HG02970 (cell line): Measurements from ENCODE around the gene ARHGEF19.
"Not testable (repeated sequence)": the region's sequence is repeated elsewhere in the genome, so short reads cannot be mapped to it uniquely, and the experiment has no call there.

Experiments used
- ATAC-seq: cut with Tn5 transposase; IDR thresholded peaks from one replicate; pipeline ENCODE4 v1.9.1; 2021; ENCODE audit warnings: mild to moderate bottlenecking, moderate library complexity, moderate number of reproducible peaks; ENCODE audit not compliant: unreplicated experiment, low FRiP score

Gene ARHGEF19

DNA sequence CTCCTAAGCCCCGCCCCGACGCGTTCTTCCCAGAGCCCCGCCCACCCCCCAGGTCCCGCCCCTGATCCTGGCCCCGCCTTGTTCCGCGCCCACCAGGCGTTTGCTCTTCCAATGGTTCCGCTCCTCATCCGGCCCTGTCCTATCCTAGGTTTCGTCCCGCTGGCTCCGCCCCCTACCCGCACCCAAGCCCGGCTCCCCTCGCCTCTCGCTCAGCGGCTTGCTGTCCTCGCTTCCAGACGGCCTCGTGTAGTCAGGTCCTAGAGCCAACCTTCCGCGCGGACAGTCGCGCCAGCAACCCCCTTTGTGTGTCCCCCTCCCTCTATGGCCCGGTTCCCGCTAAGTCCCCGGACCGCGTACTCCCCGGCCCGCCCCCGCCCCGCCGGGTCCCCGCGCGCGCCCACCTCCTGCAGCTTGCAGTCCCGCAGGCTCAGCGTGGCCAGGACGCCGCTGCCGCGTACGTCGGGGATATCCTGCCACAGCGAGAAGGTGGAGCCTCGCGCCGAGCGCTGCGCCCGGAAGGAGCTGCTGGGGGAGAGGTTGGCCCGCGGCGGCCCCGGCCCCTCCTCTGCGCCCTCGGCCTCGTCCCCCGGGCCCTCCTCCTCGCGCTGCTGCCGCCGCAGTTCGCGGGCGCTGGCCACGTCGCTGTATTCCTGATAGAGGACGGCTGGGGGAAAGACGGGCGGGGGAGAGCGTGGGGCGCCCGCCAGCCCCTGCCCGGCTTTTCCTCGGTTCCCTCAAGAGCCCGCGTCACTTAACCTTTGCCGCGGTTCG is 5.7 kb downstream of the ARHGEF19 start:
- ATAC-seq: peak; percentile 68

DNA sequence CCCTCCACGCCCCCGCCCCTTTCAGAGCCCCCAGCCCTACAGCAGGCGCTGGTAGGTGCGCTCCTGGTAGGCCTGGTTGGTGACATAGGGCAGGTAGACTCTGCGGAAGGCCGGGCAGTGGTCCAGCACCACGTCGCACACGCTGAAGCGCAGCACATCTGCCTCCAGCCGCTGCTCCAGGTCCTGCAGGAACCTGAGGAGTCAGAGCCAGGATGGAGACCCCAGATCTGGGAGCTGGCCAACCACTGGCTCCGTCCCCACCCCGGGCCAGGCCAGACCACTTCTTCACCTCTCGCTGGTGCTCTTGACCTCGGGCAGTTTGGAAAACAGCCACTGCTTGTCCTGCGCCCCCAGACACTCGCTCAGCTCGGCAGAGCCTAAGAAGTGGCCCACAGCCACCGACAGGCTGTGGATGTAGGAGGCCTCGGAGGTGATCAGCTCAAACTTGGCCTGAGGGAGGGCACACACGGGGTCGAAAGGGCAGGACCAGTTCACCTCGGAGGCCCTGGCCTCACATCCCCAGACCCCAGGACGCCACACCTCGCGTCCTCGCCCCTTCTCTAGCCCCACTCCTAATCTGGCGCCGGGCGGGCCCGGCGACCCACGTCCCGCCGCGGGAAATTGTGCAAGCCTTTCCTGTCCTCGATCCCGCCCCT is 6.4 kb downstream of the ARHGEF19 start:
- ATAC-seq: no peak

DNA sequence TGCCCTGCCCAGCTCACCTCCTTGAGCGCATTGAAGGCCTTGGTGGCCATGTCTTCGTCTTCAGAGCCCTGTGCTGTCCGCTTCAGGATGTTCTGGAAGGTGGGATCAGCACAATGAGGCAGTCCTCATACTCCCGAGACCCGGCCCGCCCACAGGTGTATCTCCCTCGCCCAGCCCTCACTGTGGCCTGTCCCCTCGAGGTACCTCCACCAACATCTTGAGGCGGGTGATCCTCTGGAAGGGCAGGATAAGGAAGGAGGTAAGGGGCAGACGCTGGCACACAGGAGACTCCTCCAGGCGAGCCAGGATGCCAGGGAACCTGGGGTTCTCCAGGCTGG is 7.1 kb downstream of the ARHGEF19 start:
- ATAC-seq: no peak

DNA sequence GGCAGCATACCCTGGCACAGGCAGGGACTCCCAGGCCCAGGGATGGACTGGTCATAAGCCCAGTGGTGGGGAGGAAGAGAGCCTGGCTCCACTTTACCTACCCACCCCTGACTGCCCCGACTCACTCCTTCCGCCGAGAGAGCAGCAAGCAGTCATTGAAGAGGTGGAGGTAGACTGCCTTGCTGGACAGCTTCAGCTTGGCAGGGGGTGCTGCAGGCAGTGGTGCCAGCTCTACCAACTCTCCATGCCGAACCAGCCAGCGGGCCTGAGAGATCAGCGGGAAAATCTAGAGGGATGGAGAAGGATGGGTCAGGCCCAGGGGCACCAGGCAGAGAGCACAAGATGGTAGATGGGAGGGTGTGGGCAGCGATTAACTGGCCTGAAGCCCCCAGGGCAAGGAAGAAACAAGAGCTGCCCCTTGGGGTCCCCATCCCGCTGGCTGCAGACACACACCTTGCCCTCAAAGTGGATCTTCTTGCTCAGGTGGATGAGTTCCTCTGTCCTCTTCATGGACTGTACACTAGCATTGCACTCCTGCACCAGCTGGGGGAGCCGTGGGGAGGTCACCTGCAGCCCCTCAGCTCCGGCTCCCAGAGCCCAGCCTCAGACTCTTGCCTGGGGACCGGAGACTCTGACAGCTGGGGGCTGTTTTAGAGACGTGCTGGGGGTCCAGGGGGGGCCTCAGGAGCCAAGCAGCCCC is 7.7 kb downstream of the ARHGEF19 start:
- no peak for ATAC-seq

DNA sequence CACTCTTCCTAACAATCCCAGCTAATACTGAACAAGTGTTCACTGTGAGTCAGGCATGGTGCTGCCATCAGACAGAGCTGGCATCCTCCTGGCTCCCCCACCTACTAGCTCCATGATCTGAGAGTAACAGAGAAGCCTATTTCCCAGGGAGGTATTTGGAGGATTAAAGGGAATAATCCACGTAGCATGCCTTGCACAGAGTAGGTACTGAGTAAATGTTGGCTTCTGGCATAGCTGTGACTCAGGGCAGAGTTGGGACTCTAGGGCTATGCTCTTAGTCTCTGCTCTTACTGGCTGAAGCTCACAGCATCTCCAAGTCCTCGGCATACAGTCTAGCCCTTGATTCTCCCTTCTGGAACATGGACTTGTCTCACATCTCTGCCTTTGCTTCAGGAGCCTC is 8.2 kb downstream of the ARHGEF19 start:
- ATAC-seq: no peak

DNA sequence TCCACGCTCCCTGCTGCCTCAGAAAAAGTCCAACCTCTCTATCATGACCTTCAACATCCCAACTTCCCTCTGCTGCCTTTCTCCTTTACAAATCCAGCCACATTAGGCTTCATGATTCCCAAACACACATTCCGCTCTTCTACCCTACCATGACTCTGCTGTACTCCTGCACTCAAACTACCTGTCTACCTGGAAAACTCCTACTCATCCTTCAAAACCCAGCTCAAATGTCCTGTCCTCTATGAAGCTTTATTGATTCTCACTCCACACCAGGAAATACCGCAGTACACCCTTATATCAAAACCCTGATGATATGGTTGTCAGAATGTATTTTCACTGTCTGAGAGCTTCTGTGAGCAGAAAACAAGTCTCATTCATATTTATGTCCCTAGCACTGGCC is 8.9 kb downstream of the ARHGEF19 start:
- ATAC-seq: no peak

DNA sequence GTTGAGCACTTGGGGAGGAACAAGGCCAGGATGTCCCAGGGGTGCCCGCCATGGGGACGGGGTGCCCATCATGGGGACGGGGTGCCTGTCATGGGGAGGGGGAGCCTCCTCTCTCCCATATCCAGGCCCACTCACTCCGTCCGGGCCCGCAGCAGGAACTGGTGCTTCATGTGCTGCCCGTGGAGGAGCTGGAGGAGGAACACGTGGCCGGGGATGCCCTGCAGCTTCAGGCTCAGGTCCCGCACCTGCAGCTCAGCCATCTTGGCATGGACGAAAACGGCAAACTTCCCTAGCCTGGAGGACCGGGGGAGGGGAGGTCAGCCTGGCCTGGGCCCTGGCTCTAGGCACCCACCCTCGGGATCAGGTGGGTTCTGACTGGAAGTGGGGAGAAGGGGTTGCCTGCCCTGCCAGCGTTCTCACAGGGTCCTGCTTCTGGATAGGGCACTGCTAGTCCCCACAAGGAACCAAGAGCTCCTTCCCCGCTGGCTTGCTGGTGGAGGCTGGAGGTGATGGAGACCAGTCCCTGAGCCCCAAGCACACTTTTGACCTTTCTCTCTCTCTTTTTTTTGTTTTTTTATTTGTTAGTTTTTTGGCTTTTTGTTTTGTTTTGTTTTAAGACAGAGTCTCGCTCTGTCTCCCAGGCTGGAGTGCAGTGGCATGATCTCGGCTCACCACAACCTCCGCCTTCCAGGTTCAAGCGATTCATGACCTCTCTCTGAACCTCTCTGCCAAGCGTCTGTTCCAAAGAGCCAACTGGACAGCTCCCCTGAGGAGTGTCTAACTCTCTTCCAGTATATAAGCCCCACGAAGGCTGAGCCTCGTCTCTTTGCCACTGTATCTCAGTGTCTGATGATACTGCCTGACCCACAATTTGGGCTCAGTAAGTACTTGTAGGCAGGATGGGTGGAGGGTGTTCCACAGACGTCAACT is 9.9 kb downstream of the ARHGEF19 start:
- no peak for ATAC-seq

DNA sequence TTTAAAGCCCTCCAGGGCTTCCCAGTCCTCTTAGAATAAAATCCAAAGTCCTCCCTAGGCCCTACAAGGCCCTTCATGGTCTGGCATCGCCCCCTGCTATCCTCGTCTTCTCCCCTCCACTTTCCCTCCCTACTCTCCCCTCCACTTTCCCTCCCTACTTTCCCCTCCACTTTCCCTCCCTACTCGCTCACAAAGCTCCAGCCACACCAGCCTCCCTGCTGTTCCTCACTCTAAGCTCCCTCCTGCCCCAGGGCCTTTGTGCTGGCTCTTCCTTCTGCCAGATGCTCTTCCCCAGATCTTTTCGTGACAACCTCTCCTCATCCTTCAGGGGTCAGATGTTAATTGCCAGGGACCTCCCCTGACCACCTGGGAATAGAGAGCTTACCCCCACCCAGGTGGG is 12.8 kb downstream of the ARHGEF19 start:
- no peak for ATAC-seq

DNA sequence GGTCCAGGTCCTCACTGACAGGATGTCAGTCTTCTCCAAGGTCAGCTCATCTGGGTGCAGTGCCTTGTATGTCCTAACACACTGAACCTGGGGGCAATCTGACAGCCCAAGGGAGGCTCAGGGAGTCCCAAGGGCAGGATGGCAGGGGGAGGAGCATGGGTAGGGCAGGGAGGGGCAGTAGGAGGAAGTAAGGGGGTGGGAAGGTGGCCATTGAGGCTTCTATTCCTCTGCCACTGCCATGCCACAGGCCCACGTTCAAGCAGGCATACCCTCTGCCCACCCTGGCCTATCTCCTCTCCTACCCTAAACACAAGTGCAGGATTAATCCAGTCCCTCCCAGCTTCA is 13.3 kb downstream of the ARHGEF19 start:
- ATAC-seq: no peak

DNA sequence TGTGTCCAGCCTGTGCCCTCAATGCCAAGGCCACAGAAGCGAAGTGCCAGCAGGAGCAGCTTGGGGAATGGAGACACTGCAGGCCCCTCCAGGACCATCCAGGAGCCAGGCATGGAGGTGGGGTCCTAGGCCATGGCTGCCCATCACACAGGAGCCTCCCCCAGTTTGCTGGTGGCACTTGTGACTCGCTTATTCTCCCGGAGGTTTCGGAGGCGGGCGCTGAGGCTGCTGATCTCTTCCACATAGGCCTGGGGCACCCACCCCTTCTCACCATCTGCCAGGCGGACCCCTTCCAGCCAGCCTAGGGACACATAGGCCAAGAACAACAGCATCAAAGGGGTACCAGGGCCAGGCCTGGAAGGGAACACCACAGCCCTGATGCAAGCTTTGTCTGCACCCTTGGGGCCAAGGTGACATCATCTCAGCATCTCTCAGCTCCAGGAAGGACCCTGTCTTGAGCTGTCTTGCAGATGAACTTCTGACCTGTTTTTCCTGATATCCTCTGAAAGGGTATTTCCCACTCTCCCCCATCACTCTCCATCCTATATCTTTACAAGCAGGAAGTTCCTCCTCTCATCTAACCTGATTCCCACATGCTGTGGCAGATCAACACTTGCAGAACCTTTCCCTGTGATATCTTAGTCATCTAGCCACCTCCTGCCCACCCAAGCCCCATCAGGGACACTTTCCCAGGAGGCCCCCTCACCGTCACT is 13.9 kb downstream of the ARHGEF19 start:
- no peak for ATAC-seq

DNA sequence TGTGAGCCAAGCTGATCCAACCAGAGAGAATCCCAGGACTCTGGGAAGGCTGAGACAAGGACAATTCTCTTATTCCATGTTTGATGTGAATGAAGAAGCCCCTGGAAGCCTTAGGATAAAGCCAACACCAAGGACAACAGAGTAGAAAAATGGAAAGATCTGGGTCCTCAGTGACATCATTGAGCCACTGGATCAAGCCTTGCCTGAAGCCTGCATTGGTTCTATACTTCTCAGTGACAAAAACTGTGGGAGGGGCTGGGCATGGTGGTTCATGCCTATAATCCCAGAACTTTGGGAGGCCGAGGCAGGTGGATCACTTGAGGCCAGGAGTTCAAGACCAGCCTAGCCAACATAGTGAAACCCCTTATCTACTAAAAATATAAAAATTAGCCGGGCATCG is 15.6 kb downstream of the ARHGEF19 start:
- no peak for ATAC-seq

DNA sequence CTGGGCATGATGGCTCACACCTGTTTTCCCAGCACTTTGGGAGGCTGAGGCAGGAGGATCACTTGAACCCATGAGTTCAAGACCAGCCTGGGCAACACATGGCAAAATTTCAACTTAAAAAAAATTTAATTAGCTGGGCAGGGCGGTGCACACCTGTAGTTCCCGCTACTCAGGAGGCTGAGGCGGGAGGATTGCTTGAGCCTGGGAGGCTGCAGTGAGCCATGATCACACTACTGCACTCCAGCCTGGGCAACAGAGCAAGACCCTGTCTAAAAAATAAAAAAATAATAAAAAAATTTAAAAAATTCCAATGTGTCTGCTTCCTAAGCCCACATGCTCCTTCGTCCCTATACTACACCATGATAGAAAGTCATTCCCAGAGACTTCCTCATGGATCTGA is 16.3 kb downstream of the ARHGEF19 start:
- not testable (repeated sequence) for ATAC-seq

DNA sequence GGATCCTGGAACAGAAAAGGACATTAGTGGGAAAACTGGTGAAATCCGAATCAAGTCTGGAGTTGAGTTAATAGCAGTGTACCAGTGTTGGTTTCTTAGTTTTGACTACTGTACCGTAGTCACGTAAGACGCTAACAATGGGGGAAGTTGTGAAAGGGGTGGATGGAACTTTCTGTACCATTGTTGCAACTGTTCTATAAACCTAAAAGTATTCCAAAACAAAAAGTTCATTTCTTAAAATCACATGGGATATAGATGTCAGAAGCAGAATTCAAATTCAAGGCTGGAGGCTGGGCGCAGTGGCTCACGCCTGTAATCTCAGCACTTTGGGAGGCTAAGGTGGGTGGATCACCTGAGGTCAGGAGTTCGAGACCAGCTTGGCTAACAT is 16.9 kb downstream of the ARHGEF19 start:
- no peak for ATAC-seq

DNA sequence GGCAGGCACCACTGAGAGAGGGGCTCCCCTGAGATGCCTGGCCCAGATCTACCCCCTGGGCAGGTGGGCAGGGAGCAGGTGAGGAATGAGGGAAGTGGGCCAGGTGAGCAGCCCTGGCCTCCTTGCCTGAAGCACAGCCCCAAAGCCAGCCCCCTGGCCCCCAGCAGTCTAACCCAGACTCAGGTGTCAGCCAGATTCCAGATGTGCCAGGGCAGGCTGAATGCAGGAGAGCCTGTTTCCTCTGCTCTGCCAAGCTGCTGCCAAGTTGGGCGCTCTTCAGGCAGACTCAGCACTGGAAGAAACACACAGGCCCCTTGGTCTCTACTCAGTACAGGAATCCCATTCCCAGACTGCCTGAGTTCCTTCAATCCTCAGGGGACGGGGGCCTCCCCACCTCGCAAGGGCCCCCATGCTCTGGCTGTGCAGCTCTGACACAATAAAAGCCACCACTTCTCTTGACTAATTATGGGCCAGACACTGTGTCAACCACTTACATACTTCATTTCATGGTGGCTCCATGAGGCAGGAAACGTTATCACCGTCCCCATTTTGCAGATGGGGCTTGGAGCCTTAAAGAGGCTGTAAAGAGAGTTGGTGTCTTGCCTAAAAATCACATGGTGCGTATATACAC is 20.4 kb downstream of the ARHGEF19 start:
- ATAC-seq: no peak

DNA sequence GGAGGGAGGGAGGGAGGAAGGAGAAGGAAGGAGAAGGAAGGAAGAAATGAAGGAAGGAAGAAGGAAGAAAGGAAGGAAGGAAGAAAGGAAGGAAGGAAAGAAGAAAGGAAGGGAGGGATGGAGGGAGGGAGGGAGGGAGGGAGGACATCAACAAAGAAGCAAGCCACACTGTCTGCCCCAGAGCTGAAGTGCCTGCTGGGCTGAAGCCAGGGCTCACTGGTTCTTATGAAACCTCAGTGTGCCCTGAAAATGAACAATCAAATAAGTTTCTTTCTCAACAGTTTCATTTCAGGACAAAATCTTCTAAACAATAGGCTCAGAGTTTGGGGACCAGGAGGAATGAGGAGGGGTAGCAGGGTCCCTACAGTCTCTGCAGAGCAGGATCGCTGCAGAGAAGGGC is 21.1 kb downstream of the ARHGEF19 start:
- ATAC-seq: no peak

DNA sequence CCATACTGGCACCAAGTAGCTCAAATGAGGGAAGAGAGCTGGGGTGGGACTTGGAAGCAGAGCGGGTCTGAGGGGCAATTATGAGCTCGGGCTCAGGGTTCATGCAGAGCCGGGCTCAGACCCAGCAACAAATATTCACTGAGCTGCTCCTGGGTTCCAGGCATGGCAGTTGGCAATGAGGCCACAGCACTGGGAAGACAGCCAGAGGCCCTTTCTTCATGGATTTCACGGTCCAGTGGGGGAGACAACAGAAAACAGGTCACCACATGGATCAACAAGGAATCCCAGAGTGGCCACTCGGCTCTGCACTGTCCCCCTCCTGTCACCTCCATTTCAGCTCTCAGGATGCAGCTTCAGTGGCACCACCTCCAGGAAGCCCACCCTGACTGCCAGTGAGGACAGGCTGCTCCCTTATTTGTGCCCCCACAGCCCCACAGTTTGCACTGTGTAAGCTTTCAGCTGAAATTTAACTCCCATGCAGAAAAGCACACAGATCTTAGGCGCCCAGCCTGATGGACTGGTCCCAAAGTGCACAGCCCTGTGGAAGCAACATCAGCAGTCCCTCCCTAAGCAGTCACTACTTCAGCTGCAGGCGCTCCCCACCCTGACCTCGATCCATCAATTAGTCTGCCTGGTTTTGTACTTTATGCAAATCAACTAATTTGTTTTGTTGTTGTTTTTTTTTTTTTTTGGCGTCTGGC is 22.4 kb downstream of the ARHGEF19 start:
- no peak for ATAC-seq

DNA sequence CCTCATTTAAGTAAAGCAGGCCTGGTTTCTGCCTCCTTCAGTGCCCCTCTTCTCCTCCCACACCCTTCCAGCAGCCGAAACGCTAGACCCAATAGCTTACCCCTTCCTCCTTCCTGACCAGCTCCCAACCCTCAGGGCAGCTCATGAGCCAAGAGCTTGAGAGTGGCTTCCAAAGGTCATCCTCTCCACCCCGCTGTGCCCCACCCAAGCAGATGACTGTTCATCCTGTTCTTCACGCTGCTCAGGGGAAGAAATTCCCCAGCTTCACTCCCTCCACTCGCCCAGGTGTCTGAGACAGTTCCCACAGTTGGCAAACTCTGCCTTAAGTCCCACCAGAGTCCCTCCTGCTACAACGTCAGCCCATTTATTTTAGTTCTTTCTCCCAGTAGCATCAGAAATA is 23.4 kb downstream of the ARHGEF19 start:
- ATAC-seq: no peak

DNA sequence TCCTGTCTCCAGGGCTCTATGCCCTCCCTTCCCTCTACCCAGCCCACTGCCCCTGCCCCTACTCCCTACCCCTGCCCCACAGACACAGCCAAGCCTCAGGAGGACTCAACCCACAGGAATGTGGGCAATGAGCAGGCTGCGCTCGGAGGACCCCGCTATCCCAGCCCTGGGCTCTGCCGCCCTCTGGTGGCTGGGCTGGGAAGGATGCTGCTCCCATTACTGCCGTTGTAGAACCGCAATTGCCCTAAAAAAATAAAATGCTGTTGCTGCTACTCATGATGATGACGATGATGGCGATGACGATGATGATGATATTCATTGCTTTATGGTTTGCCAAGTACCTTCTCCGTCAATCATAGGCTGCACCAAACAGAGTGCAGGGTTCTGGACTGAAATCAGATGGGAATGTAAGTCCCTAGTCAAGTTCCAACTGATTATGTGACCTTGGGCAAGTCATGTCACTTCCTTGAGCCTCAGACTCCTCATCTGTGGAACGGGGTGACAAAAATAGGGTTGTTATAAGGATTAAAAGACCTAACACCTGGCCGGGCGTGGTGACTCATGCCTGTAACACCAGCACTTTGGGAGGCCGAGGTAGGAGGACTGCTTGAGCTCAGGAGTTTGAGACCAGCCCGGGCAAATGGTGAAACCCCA is 24.6 kb downstream of the ARHGEF19 start:
- no peak for ATAC-seq
